ENCODE measurements around the gene HCAR2. TPM values are rescaled to one million over a fixed set of nuclear protein-coding genes. Genes with fewer than 3 reads are reported as not detected.
A peak's percentile ranks its signal among the peaks of the same experiment; 100 is the strongest.
"Not testable (repeated sequence)": the region's sequence is repeated elsewhere in the genome, so short reads cannot be mapped to it uniquely, and the experiment has no call there.

HCAR2 gene
- total RNA-seq, 4 donors from 2014 or later, result not detected

GRCh38 chr12:122686538-122686937 lies 16.6 kb downstream of the HCAR2 start:
- Histone ChIP-seq H3K4me3 (replicated peaks in 1 of 3) (no peak overlapping the region), H3K27ac (peak overlapping the region in 2 of 3 donors; percentile 75 to 93), H3K9me3 (no peaks in the 10 kb centered on the region), H3K4me1 (peaks cover 6 to 17% of the 10 kb centered on the region in 2 donors), H3K36me3 (no peaks in the 10 kb centered on the region), H3K27me3 (no peaks in the 10 kb centered on the region)
- intact Hi-C loops (cut with DNase I), result no loop called here
- WGBS, 2 donors, result 82 to 84% methylated on average over 3 of the region's 3 CpGs
- no peak for DNase-seq
- no peak for TF ChIP-seq POLR2A (IDR thresholded peaks at IDR 0.05)
- TF ChIP-seq CTCF (IDR thresholded peaks at IDR 0.05), result no peak

GRCh38 chr12:122684297-122684813 lies 18.8 kb downstream of the HCAR2 start:
- no peak for DNase-seq
- no peaks in the 10 kb centered on the region for H3K9me3 ChIP-seq
- no peaks in the 10 kb centered on the region for H3K27me3 ChIP-seq
- WGBS, 2 donors, result 78 to 84% methylated on average over 5 of the region's 5 CpGs
- H3K4me1 ChIP-seq, result peaks cover 13% of the 10 kb centered on the region in 2 donors
- H3K36me3 ChIP-seq, result no peaks in the 10 kb centered on the region
- TF ChIP-seq POLR2A (IDR thresholded peaks at IDR 0.05), result no peak
- TF ChIP-seq CTCF (IDR thresholded peaks at IDR 0.05), result no peak
- peak overlapping the region in 1 of 3 donors; percentile 6 for H3K27ac ChIP-seq
- intact Hi-C loops (cut with DNase I), result no loop called here
- H3K4me3 ChIP-seq (replicated peaks in 1 of 3), result no peak overlapping the region

GRCh38 chr12:122681814-122682213 lies 21.3 kb downstream of the HCAR2 start:
- 83 to 87% methylated on average over 4 of the region's 4 CpGs for WGBS, 2 donors
- intact Hi-C loops (cut with DNase I), result no loop called here

GRCh38 chr12:122680989-122681388 lies 22.2 kb downstream of the HCAR2 start:
- H3K27ac ChIP-seq; DNase-seq; intact Hi-C loops (cut with DNase I); H3K9me3 ChIP-seq; H3K4me3 ChIP-seq (replicated peaks in 1 of 3); H3K36me3 ChIP-seq; H3K27me3 ChIP-seq: not testable (repeated sequence)
- 71 to 77% methylated on average over 6 of the region's 6 CpGs for WGBS, 2 donors
- H3K4me1 ChIP-seq, result peaks cover 18 to 24% of the 10 kb centered on the region in 2 donors

More at GRCh38 chr12:122681814-122682213, 21.3 kb downstream of the HCAR2 start:
- DNase-seq, result no peak
- no peak overlapping the region for H3K4me3 ChIP-seq (replicated peaks in 1 of 3)
- TF ChIP-seq CTCF (IDR thresholded peaks at IDR 0.05), result no peak
- H3K4me1 ChIP-seq, result peaks cover 20 to 24% of the 10 kb centered on the region in 2 donors
- H3K36me3 ChIP-seq, result no peaks in the 10 kb centered on the region
- H3K27me3 ChIP-seq, result no peaks in the 10 kb centered on the region
- H3K27ac ChIP-seq, result peak overlapping the region in 1 of 3 donors; percentile 13
- H3K9me3 ChIP-seq, result no peaks in the 10 kb centered on the region

- 96 to 97% methylated on average over 25 to 28 of the region's 32 CpGs for WGBS, 2 donors
- intact Hi-C loops (cut with DNase I); H3K9me3 ChIP-seq; DNase-seq; H3K27me3 ChIP-seq; H3K4me3 ChIP-seq (replicated peaks in 1 of 3); H3K27ac ChIP-seq; H3K36me3 ChIP-seq: not testable (repeated sequence)
- peaks cover 24 to 33% of the 10 kb centered on the region in 2 donors for H3K4me1 ChIP-seq
Observed at GRCh38 chr12:122676781-122677180, 26.4 kb downstream of the HCAR2 start.

- WGBS, 2 donors, result 88 to 89% methylated on average over 8 of the region's 8 CpGs
- not testable (repeated sequence) for H3K27me3 ChIP-seq, H3K27ac ChIP-seq
Observed at GRCh38 chr12:122676015-122676414, 27.1 kb downstream of the HCAR2 start.

More at GRCh38 chr12:122676015-122676414, 27.1 kb downstream of the HCAR2 start:
- H3K9me3 ChIP-seq; H3K36me3 ChIP-seq; DNase-seq; H3K4me3 ChIP-seq (replicated peaks in 1 of 3); intact Hi-C loops (cut with DNase I): not testable (repeated sequence)
- H3K4me1 ChIP-seq, result peaks cover 24 to 30% of the 10 kb centered on the region in 2 donors
